AG10803 (cell line): Measurements from ENCODE around the gene RNASEL.

ENCODE experiments used
- DNase-seq: peaks from one replicate; pipeline ENCODE4 v3.0.0; 2010; ENCODE audit warnings: low read depth
- H3K4me3 ChIP-seq: 2 replicates; pipeline ENCODE4 v1.5.1; 2011; ENCODE audit warnings: mild to moderate bottlenecking, low read length, control low read depth
- CTCF ChIP-seq: conservative IDR thresholded peaks from 2 replicates; pipeline ENCODE4 v1.5.1; 2011; ENCODE audit warnings: mild to moderate bottlenecking, low read length, control low read depth, inconsistent platforms

RNASEL gene

GRCh38 chr1:182611787-182612186 is 22.7 kb upstream of the RNASEL start:
- TF ChIP-seq CTCF: no peak
- H3K4me3 ChIP-seq: no peak overlapping the region
- DNase-seq: no peak

- no peak for DNase-seq
- no peak overlapping the region for H3K4me3 ChIP-seq
- TF ChIP-seq CTCF: no peak
These were observed 22.3 kb upstream of the RNASEL start for GRCh38 chr1:182611326-182611725.

- no peak for TF ChIP-seq CTCF
- H3K4me3 ChIP-seq: no peak overlapping the region
- no peak for DNase-seq
These were observed 21.6 kb upstream of the RNASEL start for GRCh38 chr1:182610606-182611194.

- DNase-seq: peak; percentile 44
- no peak overlapping the region for H3K4me3 ChIP-seq
- no peak for TF ChIP-seq CTCF
These were observed 20.0 kb upstream of the RNASEL start for GRCh38 chr1:182608845-182609610.

GRCh38 chr1:182608236-182608635 is 19.2 kb upstream of the RNASEL start:
- no peak for TF ChIP-seq CTCF
- DNase-seq: no peak
- H3K4me3 ChIP-seq: no peak overlapping the region

- H3K4me3 ChIP-seq: no peak overlapping the region
- TF ChIP-seq CTCF: no peak
- DNase-seq: no peak
These were observed 18.5 kb upstream of the RNASEL start for GRCh38 chr1:182607566-182607965.
